Testis (tissue), 3 donors: ENCODE results near the gene EEF1AKMT2. TPM values are rescaled to one million over a fixed set of nuclear protein-coding genes. Genes with fewer than 3 reads are reported as not detected.
A peak's percentile ranks its signal among the peaks of the same experiment; 100 is the strongest.

Experiments used
- DNase-seq: peaks from one replicate; pipeline ENCODE4 v3.0.0-alpha.2; 2019
- H3K27ac ChIP-seq, 2 donors: fragments of 200-600 bp; sonication (generic); one replicate each; pipeline ENCODE4 v1.5.1; 2019
- H3K27me3 ChIP-seq: fragments of 200-600 bp; sonication (generic); one replicate; pipeline ENCODE4 v1.5.1; 2019
- H3K36me3 ChIP-seq: fragments of 200-600 bp; sonication (generic); one replicate; pipeline ENCODE4 v1.5.1; 2017; ENCODE audit warnings: low read depth; ENCODE audit errors: missing control alignments
- H3K4me1 ChIP-seq: fragments of 200-600 bp; sonication (generic); one replicate; pipeline ENCODE4 v1.5.1; 2019
- H3K4me3 ChIP-seq, 2 donors: fragments of 200-600 bp; sonication (generic); one replicate each; pipeline ENCODE4 v1.5.1; 2017 to 2019
- H3K9me3 ChIP-seq: fragments of 200-600 bp; sonication (generic); one replicate; pipeline ENCODE4 v1.5.1; 2017
- POLR2A ChIP-seq: fragments of 450-650 bp; IDR thresholded peaks from one replicate; pipeline ENCODE4 v1.6.1; 2017; ENCODE audit warnings: antibody characterized with exemption, mild to moderate bottlenecking, moderate library complexity
- WGBS, 2 donors: methylation state at CpG; one replicate each; pipeline ENCODE4 v1.1.5; 2018; 5-methylcytosine and 5-hydroxymethylcytosine counted together
- intact Hi-C: fragments of 100-400 bp; cut with DNase I; formaldehyde crosslinking; loops from one replicate; pipeline ENCODE4 v1.15.1; 2023; ENCODE audit warnings: low total_unique reads
- polyA plus RNA-seq: library from polyadenylated mRNA; stranded (reverse); fragments of 350-450 nt; fragmentation: Illumina TruSeq; extraction: RNeasy Lipid Tissue Mini Kit (QIAGEN cat#74804); gene quantifications from one replicate; pipeline ENCODE4 v1.2.3, GENCODE V29; 2014; ENCODE audit warnings: low read depth, low replicate concordance; ENCODE audit not compliant: insufficient read depth
- total RNA-seq, 2 donors: library from RNA; depleted of rRNA; stranded (reverse); fragments of >200 nt; gene quantifications; one replicate each; pipeline ENCODE4 v1.2.3, GENCODE V29; 2016
- TF ChIP-seq, protein P1 (sequence below), 3 experiments: fragments of 450-650 bp in 2 of 3; fragments of 200-600 bp in 1 of 3; sonication (generic) in 1 of 3; IDR thresholded peaks; one replicate each; pipeline ENCODE4 v1.5.1; 2016 to 2019; ENCODE audit warnings: antibody characterized with exemption in 3 of 3, mild to moderate bottlenecking in 2 of 3, moderate library complexity in 1 of 3

EEF1AKMT2 gene
- total and polyA plus RNA-seq, 3 donors from 2014 or later = 25.8 to 47.9 (median 27.6) TPM

DNA sequence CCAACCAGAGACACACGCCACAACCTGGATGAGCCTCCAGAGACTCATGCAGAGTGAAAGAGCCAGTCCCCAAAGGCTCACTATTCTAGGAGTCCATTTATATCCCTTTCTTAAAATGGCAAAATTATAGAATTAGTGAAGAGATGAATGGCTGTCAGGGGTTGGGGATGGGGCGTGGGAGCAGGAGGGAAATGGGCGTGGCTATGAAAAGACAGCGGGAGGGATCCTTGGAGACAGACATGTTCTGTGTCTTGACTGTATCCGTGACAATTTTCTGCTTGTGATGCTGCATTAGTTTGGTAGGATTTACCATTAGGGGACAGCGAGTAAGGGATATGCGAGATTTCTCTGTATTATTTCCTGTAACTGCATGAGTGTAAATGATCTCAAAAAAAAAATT, 80.5 kb downstream of the EEF1AKMT2 start:
- Histone ChIP-seq H3K4me3 (no peak overlapping the region), H3K36me3 (no peaks in the 10 kb centered on the region), H3K27ac (no peak overlapping the region), H3K9me3 (no peaks in the 10 kb centered on the region), H3K4me1 (peaks cover 66% of the 10 kb centered on the region), H3K27me3 (no peaks in the 10 kb centered on the region)
- WGBS, 2 donors = 83 to 86% methylated on average over 7 of the region's 7 CpGs
- intact Hi-C loops = no loop called here
- TF ChIP-seq, protein P1, sequence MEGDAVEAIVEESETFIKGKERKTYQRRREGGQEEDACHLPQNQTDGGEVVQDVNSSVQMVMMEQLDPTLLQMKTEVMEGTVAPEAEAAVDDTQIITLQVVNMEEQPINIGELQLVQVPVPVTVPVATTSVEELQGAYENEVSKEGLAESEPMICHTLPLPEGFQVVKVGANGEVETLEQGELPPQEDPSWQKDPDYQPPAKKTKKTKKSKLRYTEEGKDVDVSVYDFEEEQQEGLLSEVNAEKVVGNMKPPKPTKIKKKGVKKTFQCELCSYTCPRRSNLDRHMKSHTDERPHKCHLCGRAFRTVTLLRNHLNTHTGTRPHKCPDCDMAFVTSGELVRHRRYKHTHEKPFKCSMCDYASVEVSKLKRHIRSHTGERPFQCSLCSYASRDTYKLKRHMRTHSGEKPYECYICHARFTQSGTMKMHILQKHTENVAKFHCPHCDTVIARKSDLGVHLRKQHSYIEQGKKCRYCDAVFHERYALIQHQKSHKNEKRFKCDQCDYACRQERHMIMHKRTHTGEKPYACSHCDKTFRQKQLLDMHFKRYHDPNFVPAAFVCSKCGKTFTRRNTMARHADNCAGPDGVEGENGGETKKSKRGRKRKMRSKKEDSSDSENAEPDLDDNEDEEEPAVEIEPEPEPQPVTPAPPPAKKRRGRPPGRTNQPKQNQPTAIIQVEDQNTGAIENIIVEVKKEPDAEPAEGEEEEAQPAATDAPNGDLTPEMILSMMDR (IDR thresholded peaks at IDR 0.05) = no peak
- TF ChIP-seq POLR2A = no peak
- no peak for DNase-seq

DNA sequence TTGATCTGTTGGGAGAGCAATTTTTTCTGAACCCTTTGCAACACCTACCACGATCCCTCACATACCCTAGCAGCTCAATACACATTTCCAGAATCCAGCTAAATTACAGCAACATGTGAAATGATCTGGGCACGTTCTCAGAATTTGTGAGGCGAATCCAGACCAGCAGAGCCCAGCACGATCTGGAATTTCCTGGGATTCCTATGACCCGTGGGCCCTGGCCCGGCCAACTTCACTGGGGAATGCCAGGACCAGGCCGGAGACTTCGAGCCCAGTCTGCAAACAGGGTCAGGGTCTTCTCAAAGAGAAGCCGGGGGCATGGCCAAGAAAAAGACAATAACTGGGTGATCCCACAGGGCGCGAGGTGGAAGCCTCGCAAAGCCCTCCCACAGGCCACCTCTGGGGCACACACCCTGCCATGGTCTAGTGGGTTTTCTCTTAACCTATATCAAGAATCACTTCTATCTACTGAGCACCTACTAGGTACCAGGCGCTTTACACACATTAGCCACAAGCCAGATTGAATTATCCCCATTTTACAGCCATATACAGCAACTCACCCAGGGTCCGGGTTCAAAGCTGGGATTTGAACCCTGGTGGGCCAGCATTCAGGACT, 81.3 kb downstream of the EEF1AKMT2 start:
- peak overlapping the region; percentile 61 to 73 for H3K27ac ChIP-seq
- no peak overlapping the region for H3K4me3 ChIP-seq
- H3K36me3 ChIP-seq = no peaks in the 10 kb centered on the region
- H3K27me3 ChIP-seq = no peaks in the 10 kb centered on the region
- peaks cover 68% of the 10 kb centered on the region for H3K4me1 ChIP-seq
- H3K9me3 ChIP-seq = no peaks in the 10 kb centered on the region
- 55 to 77% methylated on average over 14 of the region's 14 CpGs for WGBS, 2 donors
- intact Hi-C loops = no loop called here
- DNase-seq = no peak
- TF ChIP-seq, protein P1 (IDR thresholded peaks at IDR 0.05) = no peak
- no peak for TF ChIP-seq POLR2A

DNA sequence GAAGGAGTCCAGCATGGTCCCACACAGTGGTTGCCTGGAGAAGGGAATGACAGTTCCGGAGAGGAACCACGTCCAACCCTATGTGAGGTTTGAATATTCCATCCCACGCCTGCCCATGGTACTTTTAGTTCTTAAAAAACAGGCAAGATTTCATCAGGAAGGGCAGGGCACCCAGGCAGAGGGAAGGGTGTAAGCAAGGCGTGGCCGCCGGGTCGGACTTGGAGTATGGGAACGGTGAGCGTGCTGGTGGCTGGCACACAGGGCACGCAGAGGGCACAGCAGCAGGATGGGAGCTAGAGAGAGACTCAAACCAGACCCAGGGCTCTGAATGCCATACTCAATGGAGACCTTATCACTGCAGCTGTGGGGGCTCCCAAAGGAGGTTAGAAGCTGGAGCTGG, 81.8 kb downstream of the EEF1AKMT2 start:
- 65 to 67% methylated on average over 10 of the region's 10 CpGs for WGBS, 2 donors
- intact Hi-C loops = no loop called here

DNA sequence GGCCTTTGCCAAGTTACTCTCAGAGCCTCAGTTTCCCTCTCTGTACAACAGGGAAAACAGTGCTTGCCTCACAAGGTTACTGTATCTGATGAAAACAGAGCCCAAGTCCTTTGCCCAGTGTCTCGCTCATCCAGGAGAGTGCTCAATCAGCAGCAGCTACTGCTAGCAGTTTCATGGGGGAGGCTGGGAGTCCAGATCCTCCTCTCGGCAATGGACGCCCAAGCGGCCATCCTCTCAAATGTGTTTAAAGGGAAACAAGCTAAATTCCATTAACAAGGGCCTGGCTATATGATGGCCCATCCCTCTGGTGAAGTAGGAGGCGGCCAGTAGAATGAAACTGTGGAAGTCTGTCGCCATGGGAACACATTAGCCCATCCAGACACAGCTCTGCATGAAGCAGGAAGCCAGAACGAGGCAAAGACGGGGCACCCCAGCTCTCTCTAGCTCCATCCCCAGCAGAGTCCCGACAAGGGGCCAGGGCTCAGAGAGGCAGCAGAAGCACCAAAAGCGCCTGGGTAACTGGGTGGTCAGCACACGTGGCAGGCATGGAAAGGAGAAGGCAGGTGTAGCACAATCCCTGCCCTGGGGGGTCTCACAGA, 82.7 kb downstream of the EEF1AKMT2 start:
- H3K36me3 ChIP-seq = no peaks in the 10 kb centered on the region
- WGBS, 2 donors = 60 to 78% methylated on average over 6 to 11 of the region's 11 CpGs
- DNase-seq = no peak
- H3K4me1 ChIP-seq = peaks cover 79% of the 10 kb centered on the region
- no peaks in the 10 kb centered on the region for H3K9me3 ChIP-seq
- TF ChIP-seq, protein P1 (IDR thresholded peaks at IDR 0.05) = no peak
- intact Hi-C loops = no loop called here
- H3K27me3 ChIP-seq = no peaks in the 10 kb centered on the region
- peak overlapping the region; percentile 61 to 81 for H3K27ac ChIP-seq
- H3K4me3 ChIP-seq = no peak overlapping the region

More for the DNA sequence above, 81.8 kb downstream of the EEF1AKMT2 start:
- peaks cover 72% of the 10 kb centered on the region for H3K4me1 ChIP-seq
- H3K36me3 ChIP-seq = no peaks in the 10 kb centered on the region
- H3K27me3 ChIP-seq = no peaks in the 10 kb centered on the region
- H3K9me3 ChIP-seq = no peaks in the 10 kb centered on the region
- DNase-seq = no peak
- no peak overlapping the region for H3K4me3 ChIP-seq
- H3K27ac ChIP-seq = peak overlapping the region; percentile 61 to 73
- TF ChIP-seq, protein P1 (IDR thresholded peaks at IDR 0.05) = no peak
- TF ChIP-seq POLR2A = no peak
